GM19397 (cell line): ENCODE measurements around the gene BOK.

ENCODE experiments used
- ATAC-seq: cut with Tn5 transposase; IDR thresholded peaks from one replicate; pipeline ENCODE4 v1.9.1; 2021; ENCODE audit warnings: mild to moderate bottlenecking, moderate library complexity; ENCODE audit not compliant: unreplicated experiment

BOK gene

GRCh38 chr2:241538838-241539615, 19.5 kb upstream of the BOK start:
- no peak for ATAC-seq

- ATAC-seq: no peak
Measured at GRCh38 chr2:241539616-241540374, 18.8 kb upstream of the BOK start.

GRCh38 chr2:241540401-241540770, 18.2 kb upstream of the BOK start:
- ATAC-seq: no peak

- ATAC-seq: no peak
Measured at GRCh38 chr2:241540771-241541561, 17.6 kb upstream of the BOK start.

- no peak for ATAC-seq
Measured at GRCh38 chr2:241541564-241542277, 16.8 kb upstream of the BOK start.

GRCh38 chr2:241542278-241542605, 16.3 kb upstream of the BOK start:
- no peak for ATAC-seq

GRCh38 chr2:241545106-241545505, 13.4 kb upstream of the BOK start:
- ATAC-seq: no peak

- ATAC-seq: no peak
Measured at GRCh38 chr2:241545523-241546473, 12.7 kb upstream of the BOK start.

GRCh38 chr2:241546771-241547498, 11.6 kb upstream of the BOK start:
- no peak for ATAC-seq

- ATAC-seq: no peak
Measured at GRCh38 chr2:241547781-241548450, 10.6 kb upstream of the BOK start.

- ATAC-seq: no peak
Measured at GRCh38 chr2:241548451-241548835, 10.1 kb upstream of the BOK start.

GRCh38 chr2:241550616-241551580, 7.6 kb upstream of the BOK start:
- ATAC-seq: no peak

GRCh38 chr2:241551599-241551997, 6.9 kb upstream of the BOK start:
- no peak for ATAC-seq

GRCh38 chr2:241551998-241552737, 6.4 kb upstream of the BOK start:
- no peak for ATAC-seq

- no peak for ATAC-seq
Measured at GRCh38 chr2:241553512-241553830, 5.1 kb upstream of the BOK start.

GRCh38 chr2:241553981-241554380, 4.6 kb upstream of the BOK start:
- ATAC-seq: no peak
